Ovary (tissue), 3 donors: ENCODE results near the gene TDG.
"Not testable (repeated sequence)": the region's sequence is repeated elsewhere in the genome, so short reads cannot be mapped to it uniquely, and the experiment has no call there.

Experiments
- CTCF ChIP-seq, 3 donors: fragments of 450-650 bp in 2 of 3; fragments of 200-600 bp in 1 of 3; IDR thresholded peaks; one replicate each; pipeline versions ENCODE4 v1.5.1 to v1.8.0; 2016 to 2022; ENCODE audit warnings: antibody characterized with exemption in 3 of 3, mild to moderate bottlenecking in 1 of 3
- POLR2A ChIP-seq: fragments of 450-650 bp; IDR thresholded peaks from one replicate; pipeline ENCODE4 v1.6.1; 2017; ENCODE audit warnings: antibody characterized with exemption, mild to moderate bottlenecking, moderate library complexity
- donor health status: DM: no; HTN: no; CAD: no.

GRCh38 chr12:104036143-104036542 lies 70.5 kb downstream of the TDG start:
- TF ChIP-seq POLR2A; CTCF (IDR thresholded peaks at IDR 0.05): not testable (repeated sequence)
